ENCODE results near the gene RBM15B.

GRCh38 chr3:51373658-51374421 is 17.2 kb upstream of the RBM15B start:
- TF ChIP-seq, protein P1, sequence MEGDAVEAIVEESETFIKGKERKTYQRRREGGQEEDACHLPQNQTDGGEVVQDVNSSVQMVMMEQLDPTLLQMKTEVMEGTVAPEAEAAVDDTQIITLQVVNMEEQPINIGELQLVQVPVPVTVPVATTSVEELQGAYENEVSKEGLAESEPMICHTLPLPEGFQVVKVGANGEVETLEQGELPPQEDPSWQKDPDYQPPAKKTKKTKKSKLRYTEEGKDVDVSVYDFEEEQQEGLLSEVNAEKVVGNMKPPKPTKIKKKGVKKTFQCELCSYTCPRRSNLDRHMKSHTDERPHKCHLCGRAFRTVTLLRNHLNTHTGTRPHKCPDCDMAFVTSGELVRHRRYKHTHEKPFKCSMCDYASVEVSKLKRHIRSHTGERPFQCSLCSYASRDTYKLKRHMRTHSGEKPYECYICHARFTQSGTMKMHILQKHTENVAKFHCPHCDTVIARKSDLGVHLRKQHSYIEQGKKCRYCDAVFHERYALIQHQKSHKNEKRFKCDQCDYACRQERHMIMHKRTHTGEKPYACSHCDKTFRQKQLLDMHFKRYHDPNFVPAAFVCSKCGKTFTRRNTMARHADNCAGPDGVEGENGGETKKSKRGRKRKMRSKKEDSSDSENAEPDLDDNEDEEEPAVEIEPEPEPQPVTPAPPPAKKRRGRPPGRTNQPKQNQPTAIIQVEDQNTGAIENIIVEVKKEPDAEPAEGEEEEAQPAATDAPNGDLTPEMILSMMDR (IDR thresholded peaks at IDR 0.05), result no peak
- TF ChIP-seq POLR2A (IDR thresholded peaks at IDR 0.05), result no peak

Data from heart left ventricle (tissue), 13 donors.